GM19328 (cell line): ENCODE measurements around the gene POGZ.

Source experiments
- ATAC-seq: cut with Tn5 transposase; IDR thresholded peaks from one replicate; pipeline ENCODE4 v1.9.1; 2021; ENCODE audit warnings: mild to moderate bottlenecking, moderate library complexity; ENCODE audit not compliant: unreplicated experiment

The POGZ gene, protein sequence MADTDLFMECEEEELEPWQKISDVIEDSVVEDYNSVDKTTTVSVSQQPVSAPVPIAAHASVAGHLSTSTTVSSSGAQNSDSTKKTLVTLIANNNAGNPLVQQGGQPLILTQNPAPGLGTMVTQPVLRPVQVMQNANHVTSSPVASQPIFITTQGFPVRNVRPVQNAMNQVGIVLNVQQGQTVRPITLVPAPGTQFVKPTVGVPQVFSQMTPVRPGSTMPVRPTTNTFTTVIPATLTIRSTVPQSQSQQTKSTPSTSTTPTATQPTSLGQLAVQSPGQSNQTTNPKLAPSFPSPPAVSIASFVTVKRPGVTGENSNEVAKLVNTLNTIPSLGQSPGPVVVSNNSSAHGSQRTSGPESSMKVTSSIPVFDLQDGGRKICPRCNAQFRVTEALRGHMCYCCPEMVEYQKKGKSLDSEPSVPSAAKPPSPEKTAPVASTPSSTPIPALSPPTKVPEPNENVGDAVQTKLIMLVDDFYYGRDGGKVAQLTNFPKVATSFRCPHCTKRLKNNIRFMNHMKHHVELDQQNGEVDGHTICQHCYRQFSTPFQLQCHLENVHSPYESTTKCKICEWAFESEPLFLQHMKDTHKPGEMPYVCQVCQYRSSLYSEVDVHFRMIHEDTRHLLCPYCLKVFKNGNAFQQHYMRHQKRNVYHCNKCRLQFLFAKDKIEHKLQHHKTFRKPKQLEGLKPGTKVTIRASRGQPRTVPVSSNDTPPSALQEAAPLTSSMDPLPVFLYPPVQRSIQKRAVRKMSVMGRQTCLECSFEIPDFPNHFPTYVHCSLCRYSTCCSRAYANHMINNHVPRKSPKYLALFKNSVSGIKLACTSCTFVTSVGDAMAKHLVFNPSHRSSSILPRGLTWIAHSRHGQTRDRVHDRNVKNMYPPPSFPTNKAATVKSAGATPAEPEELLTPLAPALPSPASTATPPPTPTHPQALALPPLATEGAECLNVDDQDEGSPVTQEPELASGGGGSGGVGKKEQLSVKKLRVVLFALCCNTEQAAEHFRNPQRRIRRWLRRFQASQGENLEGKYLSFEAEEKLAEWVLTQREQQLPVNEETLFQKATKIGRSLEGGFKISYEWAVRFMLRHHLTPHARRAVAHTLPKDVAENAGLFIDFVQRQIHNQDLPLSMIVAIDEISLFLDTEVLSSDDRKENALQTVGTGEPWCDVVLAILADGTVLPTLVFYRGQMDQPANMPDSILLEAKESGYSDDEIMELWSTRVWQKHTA (N-terminal part only)

DNA sequence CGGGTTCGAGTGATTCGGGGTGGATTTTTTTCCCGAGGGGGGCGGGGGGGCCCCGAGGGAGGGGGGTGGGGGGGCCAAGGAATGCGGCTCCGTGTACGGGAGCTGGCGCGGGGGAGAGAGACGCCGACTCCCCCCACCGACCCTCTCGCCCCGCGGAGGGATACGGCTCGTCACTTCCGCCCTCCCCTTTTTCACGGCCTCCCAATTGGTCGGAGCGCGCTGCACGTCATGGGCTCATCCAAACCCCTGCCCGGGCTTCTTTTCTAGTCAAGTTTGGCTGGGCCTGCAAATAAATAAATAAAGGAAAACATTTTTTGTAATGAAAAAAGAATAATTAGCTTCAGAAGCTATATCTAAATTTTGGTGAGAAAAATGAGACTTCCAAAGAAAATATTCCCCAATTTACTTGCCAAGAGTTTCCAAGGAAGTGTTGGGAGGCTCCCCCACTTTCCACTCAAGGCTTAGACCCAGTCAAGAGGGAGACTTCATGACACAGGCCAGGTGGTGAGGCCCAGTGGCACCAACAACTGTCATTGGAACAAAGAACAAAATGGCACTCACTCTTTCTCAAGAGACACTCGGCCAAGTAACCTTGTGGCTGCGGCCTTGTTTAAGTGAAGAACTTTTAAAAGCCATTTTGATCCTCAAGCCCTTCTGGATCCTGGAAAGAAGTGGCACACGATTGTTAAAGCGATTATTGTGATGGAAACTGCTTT is at the start of gene POGZ:
Gene POGZ, minus strand, starts transcription at position 164 of the 716 bp plus-strand sequence. CDS start 17,290 bp downstream, outside the sequence.
- peak; percentile 60 for ATAC-seq

DNA sequence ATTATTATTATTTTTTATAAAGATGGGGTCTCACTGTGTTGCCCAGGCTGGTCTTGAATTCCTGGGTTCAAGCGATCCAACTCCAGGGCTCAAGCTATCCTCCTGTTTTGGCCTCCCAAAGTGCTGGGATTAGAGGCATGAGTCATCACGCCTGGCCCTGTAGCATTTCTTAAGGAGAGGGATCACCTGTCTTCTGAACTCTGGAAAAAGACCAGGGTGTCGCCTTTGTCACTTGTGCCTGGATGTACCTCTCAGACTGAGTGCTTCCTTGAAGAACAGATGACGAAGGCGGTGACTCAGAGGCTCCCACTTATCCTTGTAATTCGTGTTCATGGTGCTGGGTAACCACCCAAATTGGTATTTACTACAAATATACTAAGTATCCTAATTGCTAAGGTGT is 49.5 kb upstream of the POGZ start:
- ATAC-seq = no peak

DNA sequence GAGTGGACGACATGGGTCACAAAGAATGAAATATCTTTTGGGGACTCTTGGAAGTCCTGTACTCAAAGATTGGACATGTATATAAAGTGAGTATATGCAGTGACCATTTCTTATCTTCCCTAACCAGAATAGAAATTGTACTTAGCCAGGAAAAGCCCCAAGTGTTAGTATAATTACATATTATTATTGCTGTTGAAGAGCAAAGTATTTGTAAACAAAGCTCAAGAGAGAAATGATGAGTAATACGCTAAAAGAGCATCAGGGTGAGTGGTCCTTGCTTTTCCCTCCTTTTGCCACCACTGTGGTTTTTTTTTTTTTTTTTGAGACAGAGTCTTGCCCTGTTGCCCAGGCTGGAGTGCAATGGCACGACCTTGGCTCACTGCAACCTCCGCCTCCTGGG is 45.5 kb upstream of the POGZ start:
- no peak for ATAC-seq

DNA sequence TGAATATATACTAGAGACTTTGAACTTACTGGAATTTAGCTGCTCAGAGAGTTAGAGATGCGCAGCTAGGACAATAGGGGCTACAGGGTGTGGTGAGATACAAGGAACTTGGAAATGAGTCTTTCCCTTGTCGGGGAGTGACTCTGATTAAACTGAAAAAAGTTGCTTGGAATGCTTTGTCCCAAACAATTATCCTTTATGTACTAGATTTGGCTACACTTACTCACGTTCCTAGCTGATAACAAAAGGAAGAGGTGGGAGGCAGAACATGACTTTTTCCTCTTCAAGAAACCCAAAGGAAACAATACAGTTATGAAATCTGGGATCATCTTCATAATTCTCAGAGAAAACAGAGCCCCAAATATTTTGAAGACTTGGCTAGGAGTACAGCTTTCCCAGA is 45.0 kb upstream of the POGZ start:
- no peak for ATAC-seq

DNA sequence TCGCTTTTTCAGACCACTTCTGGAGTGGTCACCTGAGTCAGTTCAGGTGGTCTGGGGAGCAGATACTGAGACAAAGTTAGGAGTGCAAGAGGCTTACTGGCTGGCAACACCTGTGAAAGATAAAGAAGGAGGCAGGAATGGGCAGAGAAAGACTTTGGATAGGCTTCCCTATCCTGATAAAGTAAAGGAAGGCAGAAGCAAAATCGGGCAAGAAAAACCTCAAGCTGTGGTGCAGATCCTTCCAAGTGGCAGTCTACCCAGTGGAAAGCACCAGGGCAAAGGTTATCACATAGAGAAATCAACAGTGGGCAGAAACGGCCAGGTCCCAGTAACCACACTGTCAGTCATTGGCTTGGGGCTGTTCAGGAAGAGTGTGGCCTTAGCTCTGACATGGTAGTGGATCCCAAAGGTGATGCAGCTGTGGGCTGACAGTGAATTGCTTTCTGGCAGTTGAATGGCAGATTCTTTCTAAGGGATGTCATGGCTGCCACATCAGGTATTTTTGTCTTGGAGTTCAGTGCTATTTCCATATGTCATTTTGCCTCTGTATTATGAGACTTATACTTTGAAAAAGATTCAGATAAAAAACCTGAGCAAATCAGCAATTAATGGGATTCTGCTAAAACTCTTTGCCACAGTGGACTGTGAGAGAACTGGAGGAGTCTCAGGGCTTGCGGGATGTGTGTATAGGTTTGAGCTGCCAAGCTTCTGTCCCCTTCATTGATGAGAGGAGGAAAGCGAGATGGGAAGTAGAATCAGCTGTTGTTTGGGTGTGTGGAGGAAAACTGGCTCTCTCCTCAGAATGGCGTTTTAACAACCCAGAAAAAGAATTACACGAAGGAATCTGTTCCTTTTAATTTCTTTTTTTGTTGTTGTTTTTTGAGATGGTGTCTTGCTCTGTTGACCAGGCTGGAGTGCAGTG is 43.8 kb upstream of the POGZ start:
- no peak for ATAC-seq

DNA sequence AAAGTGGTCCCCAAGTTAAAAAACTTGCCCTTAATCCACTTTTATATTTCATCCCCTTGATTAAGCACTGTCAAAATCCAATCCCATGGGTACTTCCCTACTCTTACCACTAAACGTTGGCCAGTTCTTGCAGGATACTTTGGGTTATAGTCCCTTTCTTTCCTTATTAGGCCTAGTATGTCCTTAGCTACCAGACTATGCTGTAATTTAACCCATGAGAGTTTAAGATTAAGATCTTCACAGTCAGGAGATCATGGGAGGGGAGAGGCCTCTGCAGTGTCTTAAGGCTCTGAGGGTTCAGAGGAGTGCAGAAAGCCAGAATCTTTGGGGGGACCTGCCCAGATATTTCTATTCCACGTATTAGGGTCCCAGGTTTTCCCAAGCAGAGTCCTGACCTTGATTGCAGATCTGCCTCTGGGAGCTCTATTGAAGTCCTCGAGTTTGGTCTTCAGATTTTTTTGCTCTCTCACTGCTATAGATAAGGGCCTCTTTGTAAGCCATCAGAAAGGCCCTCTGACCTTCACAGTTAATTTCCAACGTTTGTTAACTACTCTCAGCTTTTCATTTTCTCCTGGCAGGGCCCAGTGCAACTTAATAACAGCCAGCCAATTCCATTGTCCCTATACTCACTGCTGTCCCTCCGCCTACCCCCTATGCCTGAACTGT is 42.9 kb upstream of the POGZ start:
- no peak for ATAC-seq

DNA sequence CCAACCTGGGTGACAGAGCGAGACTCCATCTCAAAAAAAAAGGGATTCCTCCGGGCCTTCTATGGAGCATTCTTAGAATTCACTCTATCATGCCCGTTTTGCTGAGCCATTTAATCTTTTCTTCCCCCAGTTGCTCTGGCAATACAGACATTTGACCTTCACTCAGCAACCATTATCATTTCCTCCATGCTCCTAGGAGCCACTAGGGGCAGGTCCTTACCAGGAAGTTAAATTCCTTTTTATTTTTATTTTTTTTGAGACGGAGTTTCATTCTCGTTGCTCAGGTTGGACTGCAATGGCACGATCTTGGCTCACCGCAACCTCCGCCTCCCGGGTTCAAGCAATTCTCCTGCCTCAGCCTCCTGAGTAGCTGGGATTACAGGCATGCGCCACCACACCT is 42.2 kb upstream of the POGZ start:
- ATAC-seq = no peak

DNA sequence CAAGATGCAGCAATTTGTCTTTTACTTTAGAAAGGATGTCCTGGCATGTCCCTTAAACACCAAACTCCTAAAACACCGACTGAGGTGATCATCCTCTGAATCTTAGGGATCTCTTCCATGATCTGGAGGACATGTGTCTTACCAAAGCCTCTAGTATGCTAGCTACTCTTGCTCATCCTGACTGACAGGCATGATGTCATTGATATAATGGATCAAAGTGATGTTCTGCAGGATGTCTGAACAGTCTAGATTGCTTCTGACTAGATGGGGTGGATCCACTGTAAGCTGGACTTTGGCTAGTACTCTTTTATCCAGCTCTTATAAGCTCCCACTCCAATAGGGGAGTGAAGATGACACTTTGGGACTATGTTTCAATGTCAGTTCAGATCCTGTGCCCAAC is 40.6 kb upstream of the POGZ start:
- ATAC-seq = no peak

DNA sequence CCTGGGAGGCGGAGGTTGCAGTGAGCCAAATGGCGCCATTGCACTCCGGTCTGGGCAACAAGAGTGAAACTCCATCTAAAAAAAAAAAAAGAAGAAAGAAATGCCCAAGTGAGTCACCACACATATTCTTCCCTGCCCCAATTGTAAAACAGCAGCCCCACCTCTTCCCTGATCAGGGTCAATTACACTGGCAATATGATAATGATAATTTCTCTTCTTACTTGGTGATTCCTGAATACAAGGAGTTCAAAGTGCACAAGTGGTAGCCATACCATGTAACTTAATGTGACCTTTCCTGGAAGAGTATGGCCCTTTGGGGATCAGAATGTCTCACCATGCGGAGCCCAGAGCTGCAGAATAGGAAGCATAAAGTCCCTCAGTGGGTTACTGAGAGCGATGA is 40.1 kb upstream of the POGZ start:
- no peak for ATAC-seq

DNA sequence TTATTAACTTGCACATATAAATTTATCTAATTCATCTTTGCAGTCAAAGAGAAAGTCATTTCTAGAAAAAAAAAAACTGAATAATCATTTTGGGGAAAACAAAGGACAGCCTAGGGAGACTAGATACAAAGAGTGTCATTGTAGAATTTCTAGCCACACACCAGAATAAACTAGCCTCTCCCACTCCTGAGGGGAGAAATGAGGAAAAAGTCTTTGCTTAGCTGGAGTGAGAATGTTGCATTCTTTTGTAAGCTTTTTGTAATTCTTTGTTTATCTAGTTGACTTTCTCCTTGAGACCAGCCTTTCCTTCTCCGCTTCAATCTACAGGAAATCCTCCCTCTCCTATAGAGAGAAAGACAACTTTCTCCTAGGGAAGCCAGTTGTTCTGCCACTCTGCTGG is 36.0 kb upstream of the POGZ start:
- ATAC-seq = no peak

DNA sequence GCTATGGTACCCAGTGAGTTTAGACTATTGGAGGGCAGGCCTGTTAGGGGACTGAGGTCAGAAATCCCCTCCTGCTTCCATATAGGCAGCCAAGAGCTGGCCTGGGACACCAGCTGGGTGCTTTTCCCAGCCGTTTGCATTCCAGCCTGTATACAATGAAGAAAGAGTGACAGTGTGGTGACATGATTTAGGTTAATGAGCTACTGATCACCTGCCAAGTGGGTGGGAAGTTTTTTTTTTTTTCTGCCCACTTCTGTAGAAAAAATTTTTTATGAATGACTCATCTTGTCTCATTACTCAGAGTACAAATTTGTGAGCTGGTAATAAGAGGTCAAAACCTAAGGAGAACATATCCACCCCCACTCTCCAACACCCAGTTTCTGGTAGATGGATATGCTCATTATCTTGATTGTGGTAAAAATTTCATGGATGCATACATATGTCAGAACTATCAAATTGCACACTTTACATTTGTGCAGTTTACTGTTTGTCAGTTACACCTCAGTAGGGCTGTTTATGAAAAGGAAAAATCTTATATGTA is 35.5 kb upstream of the POGZ start:
- ATAC-seq = no peak

DNA sequence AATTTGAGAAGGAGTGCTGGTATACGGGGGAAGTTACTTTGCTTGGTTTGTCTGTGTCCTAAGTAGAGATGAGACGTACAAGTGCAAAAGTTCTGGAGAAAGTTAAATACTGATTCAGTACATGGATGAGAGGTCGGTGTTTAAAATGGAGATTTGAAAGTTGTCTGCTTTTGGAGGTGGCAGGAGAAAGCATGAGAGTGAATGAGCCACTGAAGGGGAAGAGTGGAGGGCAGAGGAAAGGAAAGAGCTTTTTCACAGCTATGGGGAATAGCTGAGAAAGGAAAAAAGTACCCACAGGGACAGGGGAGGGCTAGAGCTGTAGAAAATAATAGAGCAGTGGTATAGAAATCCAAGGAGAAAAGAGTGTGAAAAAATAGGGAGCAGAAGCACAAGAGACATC is 33.7 kb upstream of the POGZ start:
- ATAC-seq = no peak

DNA sequence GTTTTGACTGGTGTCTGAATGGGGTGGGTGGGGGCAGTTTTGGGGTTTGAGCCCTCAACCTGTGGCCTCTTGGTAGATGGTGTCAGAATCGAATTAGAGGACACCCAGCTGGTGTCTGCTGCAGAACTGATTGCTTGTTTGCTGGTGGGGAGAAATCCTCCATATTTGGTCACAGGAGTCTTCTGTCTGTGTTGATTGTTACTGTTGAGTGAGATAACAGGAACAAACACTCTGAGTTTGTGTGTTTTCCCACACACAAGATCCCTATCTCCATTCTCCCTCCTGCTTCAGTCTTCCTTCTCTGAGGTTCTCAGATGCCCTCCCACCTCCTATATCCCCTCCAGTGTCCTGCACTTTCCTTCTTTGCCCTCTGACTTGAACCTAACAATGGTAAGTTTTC is 32.8 kb upstream of the POGZ start:
- no peak for ATAC-seq

DNA sequence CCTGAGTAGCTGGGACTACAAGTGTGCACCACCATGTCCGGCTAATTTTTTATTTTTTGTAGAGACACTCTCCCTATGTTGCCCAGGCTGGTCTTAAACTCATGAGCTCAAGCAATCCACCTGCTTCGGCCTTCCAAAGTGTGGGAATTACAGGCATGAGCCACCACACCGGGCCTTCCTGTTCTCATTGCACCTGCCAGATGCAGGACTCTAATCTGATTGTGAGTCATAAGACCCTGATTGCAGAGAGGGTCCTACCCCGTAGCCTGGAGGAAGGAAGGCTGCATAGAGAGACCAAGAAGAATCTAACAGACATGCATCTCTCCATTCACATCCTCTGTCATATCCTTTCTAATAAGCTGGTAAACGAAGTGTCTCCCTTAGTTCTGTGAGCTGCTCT is 32.3 kb upstream of the POGZ start:
- ATAC-seq = no peak

DNA sequence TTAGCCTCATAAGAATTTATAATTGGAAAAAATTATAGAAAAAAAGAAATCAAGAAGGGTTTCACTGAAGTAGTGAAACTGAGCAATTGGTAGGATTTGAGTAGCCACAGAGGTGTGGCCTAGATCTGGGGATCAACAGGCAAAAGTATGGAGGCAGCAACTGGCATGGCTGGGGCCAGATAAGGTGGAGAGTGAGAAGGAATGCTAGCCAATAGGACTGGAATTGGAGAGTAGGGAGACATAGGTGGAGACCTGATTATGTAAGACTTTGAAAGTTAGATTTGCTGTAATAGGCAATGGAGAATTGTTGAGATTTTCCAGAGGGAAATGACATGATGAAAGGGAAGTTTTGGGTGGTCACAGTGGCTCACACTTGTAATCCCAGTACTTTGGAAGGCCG is 27.3 kb upstream of the POGZ start:
- ATAC-seq = no peak

DNA sequence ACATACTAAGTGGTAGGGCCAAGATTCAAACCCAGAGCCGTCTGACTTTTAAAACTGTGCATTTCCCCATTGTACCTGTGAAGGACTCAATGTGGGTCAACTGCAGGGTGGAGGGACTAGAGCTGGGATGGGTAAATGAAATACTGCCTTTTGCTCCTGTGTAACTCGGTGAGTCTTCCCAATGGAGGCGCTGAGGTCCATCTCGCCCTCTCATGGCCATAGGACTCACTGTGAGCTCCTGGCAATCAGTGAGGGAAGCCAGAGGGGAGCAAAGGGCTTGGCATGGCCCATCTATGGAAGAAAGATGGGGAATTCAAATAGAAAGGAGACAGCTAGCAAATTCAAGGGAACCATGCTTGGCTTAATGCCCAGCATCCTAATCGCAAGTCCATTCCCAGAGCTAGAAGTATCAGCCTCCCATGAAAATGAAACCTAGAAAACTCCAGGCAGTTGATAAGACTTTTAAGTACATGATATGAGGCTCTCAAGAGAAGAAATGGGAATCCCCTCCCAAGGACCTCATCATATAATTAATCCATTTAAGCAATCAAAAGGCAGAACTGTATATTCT is 26.5 kb upstream of the POGZ start:
- ATAC-seq = no peak

DNA sequence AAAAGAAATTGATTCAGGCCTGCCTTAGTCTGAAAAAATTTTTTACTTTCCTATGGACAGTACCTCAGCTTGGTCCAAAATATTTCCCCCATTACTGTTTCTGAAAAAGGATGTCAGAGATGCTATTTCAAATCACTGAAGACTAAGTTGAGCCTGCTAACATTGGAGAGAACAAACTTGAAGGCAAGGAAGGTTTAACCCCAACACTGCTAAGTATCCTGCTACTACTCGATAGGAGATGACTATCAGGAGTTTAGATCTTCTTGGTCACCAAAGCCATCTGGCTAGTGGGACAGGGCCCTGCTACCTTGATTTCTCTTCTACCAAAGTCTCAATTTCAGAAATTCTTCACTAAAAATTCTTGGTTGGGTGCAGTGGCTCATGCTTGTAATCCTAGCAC is 22.7 kb upstream of the POGZ start:
- no peak for ATAC-seq

DNA sequence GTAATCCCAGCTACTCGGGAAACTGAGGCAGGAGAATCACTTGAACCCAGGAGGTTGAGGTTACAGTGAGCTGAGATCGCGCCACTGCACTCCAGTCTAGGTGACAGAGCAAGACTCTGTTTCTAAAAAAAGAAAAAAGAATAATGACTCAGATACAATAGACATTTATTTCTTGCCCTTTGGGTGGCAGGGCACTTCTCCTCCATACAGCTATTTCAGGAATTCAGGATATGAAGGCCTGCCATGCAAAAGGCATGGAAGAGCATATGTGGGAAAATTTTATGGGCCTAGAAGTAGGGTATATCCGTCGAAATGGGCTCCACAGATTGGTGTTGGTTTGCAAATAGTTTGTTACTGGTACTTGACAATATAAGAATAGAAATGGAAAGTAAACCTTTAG is 20.2 kb upstream of the POGZ start:
- no peak for ATAC-seq

DNA sequence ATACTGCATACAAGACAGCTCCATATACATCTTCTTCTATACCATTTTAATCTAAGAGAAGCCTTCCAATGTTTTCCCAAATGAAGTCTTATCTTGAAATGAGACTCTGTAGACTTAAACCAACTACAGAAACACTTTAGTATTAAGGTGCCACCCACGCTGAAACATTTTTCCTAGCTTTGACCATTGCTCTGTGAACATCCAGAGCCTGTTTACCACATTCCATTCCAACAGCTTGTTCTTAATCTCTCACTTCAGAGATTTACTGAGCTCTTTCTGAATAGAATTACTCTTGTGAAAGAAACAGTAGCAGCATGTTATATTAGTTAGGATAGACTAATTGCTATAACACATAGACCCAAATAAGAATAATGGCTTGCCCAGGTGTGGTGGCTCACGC is 19.6 kb upstream of the POGZ start:
- no peak for ATAC-seq
